SIG-M5 treated with dmso at 0.1 percent for 504 hours (cell line): ENCODE data around the gene AOAH.

ENCODE experiments used
- DNase-seq: peaks from one replicate; lab custom pipeline; 2025; ENCODE audit not compliant: unreplicated experiment; lab: John Stamatoyannopoulos, UW

The AOAH gene

GRCh38 chr7:36565792-36566356, 158.4 kb downstream of the AOAH start:
- DNase-seq, result peak; percentile 32

- DNase-seq, result no peak
These were observed 159.8 kb downstream of the AOAH start for GRCh38 chr7:36564489-36564888.

DNA sequence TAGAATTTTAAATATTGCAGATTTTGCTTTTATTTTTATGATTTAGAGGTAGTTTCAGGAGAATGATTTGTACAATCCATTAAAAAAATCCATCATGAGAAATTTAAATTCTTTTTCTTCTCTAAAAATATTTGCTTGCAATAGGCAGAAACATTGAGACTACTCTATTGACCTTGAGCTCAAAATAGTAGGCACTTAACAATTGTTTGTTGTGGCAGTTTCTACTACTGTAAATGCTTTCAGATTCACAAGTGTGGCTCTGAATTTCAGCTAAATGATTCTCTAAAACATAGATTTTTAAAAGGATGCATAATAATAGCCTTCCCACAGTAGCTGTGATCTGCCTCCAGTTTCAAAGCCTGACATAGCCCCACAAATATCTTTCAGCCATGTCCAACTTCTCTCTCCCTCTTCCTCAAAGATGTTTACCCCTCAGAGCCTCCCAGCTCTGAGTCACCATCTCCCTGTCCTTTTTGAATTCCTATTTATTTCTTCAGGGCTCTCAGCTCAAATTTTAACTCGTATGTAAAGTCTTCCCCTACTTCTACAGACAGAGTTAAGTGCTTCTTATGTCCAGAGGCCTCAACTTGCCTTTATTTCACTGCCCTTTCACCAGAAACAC, 160.5 kb downstream of the AOAH start:
- DNase-seq, result no peak

GRCh38 chr7:36562121-36562520, 162.2 kb downstream of the AOAH start:
- DNase-seq, result no peak

DNA sequence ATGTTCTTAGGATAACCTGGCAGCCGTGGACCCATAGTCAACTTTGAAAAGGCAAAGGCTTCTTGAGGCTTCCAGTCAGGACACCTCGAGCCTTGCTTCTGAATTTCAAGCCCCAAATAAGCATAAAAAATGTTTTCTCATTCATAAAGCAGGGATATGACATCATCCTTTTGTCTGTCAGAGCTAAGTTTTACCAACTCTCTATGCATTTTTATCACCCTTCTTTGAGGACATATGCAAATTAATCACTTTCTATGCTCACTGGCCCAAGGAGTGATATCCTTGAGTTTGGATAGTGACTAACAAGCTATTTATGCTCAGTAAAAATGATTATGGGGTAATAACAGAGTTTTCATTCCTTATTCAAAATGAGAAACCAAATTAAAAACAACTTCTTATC, 175.3 kb downstream of the AOAH start:
- no peak for DNase-seq

DNA sequence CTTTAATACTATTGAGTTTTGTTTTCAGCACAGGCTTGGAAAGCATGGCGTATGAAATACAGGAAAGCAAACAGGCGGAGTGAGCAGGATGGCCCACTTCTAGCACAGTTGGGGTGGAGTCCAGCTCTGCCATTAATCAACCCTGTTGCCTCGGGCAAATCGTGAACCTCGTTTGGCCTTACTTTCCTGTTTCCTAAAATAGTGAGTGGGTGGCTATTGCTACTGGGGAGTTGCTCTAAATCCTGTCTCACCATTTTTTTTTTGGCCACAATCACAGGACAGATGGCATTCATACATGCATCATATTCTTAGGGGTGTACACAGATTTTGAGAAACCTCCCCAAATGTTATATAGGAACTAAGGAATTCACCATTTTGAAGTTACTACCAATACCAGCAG, 176.9 kb downstream of the AOAH start:
- no peak for DNase-seq

- DNase-seq, result no peak
These were observed 178.0 kb downstream of the AOAH start for GRCh38 chr7:36546331-36546730.

DNA sequence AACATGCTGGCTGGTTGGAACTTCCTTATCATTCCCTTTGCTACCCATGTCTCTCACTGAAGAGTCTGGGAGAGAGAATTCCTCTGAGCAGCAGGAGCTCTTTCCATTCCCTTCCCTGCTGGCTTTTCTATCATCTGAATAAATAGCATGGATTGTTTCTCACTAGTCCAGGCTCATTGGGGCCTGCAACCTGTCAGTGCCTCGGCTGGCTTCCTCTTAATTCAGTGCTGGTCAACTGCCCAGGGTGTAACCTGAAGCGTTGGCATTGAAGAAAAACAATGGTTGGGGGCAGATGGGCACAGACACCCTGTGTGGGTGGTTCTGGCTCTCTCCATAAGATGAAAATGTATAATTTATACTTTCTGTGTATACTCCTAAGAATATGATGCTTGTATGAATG, 179.0 kb downstream of the AOAH start:
- no peak for DNase-seq

DNA sequence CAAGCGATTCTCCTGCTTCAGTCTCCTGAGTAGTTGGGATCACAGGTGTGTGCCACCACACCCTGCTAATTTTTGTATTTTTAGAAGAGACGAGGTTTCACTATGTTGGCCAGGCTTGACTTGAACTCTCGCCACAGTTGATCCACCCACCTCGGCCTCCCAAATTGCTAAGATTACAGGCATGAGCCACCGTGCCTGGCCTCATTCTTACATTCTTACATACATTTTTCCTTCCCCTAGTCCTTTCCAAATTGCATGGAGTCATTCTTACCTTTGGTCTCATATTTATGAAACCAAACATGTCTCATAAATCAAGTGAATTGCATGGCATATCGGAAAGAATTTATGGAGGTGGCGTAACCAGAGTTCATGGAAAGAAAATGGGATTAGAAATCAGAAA, 186.2 kb downstream of the AOAH start:
- DNase-seq, result no peak

DNA sequence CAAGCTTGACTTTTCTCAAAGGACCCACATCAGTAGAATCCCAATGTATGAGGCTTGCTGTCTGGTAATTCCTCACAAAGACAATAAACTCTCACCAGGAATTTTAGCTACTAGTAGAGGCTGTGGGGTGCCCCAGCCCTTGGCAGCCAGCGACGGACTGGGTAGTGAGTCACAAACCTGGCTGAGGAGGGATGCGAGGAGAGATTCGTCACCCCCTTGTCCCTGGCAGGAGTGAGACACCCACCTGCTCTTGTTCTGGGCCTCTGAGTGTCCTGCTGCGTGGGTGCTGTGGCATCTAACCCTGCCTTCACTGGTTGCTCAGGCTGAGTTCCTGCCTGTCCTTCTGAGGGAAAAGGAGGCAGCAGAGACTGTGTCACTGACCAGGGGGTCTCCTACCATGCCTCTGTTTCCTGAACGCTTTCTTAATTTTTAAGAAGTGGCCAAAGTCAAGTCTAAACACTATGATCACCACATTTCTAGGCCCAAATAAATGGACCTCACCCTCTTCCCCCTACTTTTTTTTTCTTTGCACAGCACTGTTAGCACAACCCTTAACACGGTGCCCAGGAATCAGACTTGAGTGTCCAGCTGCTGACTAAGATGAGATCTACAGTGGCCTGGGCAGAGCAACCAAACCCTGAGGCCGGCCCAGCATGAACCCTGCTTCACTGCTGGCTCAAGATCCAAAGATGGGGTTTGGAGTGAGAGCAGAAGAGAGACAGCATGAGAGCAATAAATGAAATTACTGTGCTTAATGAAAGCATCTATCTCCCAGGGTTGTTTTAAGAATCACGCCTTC, 188.2 kb downstream of the AOAH start:
- DNase-seq, result no peak

DNA sequence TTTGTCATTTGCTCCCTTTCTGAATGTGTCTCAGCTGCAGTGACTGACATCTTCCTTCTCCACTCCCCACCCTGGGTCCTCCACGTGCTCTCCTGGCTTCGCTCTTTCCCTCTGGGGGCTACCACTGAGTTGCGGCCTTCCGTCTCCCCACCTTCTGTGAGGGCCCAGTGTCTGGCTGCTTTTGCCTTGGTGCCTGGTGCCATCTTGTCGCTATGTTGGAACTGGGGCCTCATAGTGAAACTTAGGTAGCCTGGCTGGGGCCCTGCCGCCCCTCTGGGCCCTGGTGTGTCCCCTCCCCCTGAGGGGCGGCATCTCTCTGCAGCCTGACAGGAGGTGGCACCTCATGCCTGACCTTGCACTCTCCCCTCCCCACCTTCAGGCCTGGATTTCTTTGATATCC, 190.6 kb downstream of the AOAH start:
- DNase-seq, result no peak

DNA sequence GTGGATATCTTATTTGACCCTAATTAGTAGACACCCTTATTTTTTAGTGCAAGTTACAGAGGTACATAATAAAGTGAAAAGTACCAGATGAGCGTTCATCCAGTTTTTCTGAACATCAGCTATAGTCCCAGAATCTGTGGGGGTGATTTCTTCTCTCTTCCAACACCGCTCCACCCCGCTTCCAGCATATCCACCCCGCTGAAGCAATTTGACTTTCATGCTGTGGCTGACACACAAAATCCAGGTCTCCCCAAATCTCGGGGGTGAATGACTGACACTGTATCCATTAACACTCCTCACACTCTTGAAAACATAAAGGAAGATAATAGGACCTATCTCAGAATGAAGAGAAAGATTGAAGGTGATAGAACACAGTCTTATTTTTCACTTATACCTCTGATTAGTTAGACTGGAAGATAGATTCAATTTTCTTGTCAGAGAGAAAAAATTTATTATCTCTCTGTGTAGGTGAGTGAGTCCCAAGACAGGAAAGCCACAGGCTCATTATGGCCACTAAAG, 191.3 kb downstream of the AOAH start:
- DNase-seq, result no peak

GRCh38 chr7:36531951-36532350, 192.3 kb downstream of the AOAH start:
- DNase-seq, result no peak

- no peak for DNase-seq
These were observed 193.8 kb downstream of the AOAH start for GRCh38 chr7:36530456-36530855.

DNA sequence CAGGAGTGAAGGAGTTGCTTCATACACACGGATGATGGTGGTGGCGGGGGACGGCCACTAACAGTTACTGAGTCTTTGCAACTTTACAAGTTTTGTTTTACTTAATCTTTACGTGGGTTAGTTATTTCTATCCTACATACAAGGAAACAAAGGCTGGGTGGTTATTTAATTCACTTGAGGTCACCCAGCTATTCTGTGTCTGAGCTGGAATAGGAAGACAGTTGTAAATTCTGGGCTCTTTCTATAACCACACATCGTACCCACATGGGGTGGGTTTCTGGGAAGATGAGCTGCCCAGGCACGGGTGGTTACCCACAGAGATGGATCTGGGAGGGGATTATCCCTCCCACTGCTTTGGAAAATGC, 196.8 kb downstream of the AOAH start:
- no peak for DNase-seq

DNA sequence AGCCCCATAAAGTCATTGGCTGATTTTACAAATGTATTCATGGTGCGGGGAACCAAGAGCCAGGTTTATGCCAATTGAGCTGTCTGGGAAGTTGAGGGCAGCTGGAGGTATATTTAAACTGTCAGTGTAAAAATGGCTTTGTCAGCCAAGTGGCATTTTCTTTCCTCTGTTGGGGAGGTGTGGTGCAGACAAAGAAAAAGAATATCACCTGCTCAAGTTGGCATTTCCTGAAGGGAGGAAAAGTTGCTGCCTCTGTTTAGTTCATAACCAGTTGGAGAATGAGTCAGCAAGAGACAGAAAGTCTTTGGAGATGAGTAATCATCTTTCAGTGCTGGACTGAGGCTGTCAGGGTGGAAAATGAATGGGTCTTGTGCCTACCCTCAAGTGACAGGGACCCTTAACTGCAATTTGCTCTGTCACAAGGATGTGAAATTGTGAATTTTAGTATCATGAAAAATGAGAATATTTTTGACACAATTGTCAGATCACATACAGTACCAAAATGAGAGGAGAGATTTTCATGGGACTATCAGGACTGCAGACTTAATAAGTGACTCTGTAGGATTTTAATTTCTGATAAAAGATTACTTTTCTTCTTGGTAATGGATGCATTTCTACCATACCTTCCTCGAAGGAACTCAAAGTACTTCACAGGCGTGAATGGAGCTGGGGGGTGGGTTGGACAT, 197.3 kb downstream of the AOAH start:
- DNase-seq, result peak; percentile 30

DNA sequence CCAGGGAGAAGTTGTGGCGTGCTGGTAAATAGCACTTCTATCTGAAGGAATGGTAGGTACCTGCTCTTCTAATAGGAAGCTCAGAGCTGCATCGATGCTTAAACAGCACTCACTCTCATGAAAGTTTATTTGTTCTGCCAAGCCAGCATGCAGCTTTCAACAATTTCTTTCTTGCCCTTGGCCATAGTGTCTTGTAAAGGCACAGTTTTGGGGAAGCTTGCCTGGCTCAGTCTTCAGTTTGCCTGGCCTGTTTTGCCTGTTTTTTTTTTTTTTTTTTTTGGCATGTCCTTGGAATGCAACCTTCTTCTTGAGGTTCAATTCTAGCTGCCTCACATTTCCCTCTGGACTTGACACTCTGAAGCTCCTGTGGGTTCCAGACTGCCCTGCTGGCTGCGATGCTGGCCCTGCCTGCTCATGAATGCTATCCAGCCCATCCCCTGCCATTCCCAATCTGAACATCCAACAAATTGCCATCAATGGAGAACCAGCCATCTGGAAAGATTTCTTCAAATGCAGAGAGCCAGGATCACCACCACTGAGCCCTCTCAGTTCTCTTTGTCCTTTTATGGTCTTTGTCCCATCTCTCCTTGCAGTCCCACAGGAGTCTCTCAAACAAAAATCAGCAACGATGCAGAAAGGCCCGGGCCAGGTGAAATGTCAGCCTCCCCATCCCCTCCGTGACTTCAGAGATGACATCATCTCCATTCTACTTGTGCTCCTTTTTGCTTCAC, 200.8 kb downstream of the AOAH start:
- DNase-seq, result no peak

- DNase-seq, result no peak
These were observed 201.8 kb downstream of the AOAH start for GRCh38 chr7:36522453-36523007.

DNA sequence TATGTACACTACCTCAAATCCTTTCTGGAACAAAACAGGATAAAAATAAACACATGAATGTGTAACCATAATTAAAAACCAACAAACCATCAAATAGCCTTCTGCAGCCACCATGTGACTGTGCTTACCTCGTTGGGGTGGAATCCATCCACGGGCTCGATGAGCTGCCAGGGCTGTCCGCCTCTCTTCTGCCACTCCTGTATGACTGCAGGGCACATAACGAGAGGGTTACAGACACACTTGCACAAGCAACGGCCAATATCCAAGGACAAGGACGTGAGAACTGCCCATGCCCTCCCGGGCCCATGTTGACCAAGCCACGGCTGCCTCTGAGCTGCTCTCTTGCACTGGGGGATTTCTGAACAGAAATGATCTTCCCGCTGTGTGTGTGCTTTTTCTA, 202.4 kb downstream of the AOAH start:
- no peak for DNase-seq

DNA sequence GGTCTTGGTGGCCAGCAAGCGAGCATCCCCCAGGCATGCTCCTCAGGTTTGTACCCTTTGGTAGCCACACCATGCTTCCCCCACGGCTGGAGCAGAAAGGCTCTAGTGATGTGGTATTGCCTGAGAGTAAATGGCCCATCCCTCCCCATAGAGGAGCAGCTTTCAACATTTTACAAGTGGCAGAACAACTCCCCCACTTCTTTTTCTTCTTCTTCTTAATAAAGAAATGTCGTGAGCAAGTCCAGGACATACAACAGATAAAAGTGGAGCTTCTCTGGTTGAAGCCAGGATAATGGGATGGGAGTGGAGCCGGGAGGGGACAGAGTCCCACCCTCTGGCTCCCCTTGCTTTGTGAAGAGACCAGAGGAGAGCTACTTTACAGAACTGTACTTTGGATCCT, 203.2 kb downstream of the AOAH start:
- no peak for DNase-seq

GRCh38 chr7:36515847-36516246, 208.4 kb downstream of the AOAH start:
- no peak for DNase-seq
